ENCODE measurements around the gene NOS3. TPM values are rescaled to one million over a fixed set of nuclear protein-coding genes. Genes with fewer than 3 reads are reported as not detected.

Gene NOS3
- total and polyA plus RNA-seq, 2 of the 13 experiments (the other 11 are each of a cell fraction or from before 2014, with no cell fraction given), result 3.7 to 7.5 TPM

- in situ Hi-C loops (cut with HindIII; ENCODE audit: extremely low pct_ligation_motif_present, low pct_unique_long_range_greater_than_20kb) (no loop called here), intact Hi-C loops (cut with micrococcal nuclease; ENCODE audit: unreplicated experiment) (no loop called here)
- no peak overlapping the region for H3K9ac ChIP-seq (ENCODE audit: insufficient read depth, low read depth, low read length)
- H3K9me3 ChIP-seq (ENCODE audit: low read length), result no peaks in the 10 kb centered on the region
- WGBS (ENCODE audit: low lambda C conversion rate), result 11% methylated on average over 9 of the region's 62 CpGs
- peaks cover 37% of the 10 kb centered on the region for H3K4me1 ChIP-seq (ENCODE audit: insufficient read depth, low read length)
- H3K79me2 ChIP-seq (ENCODE audit: insufficient read depth, low read length), result no peaks in the 10 kb centered on the region
- peaks cover 5% of the 10 kb centered on the region; the same call in 1 of the 2 replicates for H4K20me1 ChIP-seq (ENCODE audit: insufficient read depth, low read length)
- BruUV-seq (replicated peaks), result no TSS peak
- FAIRE-seq (no peak), DNase-seq (ENCODE audit: low spot score) (no peak), ATAC-seq (no peak)
- no peaks in the 10 kb centered on the region for H3K36me3 ChIP-seq (replicated peaks in 1 of 2; ENCODE audit: control insufficient read depth in 1 of 2, insufficient read depth in 2 of 2, low read length in 2 of 2)
- no peak overlapping the region for H3K27ac ChIP-seq (ENCODE audit: extremely low read length, insufficient read depth, low read length)
- H3K4me2 ChIP-seq (ENCODE audit: low read depth, low read length), result peak overlapping the region; percentile 39; the same call in 1 of the 2 replicates
- H2AFZ ChIP-seq (ENCODE audit: low read length), result no peak overlapping the region
- ChIA-PET CTCF (ENCODE audit: low intra/inter-chr PET ratio, low total read pairs) (no interaction called here), POLR2A (no interaction called here)
- TF ChIP-seq MED1 (CRISPR knock-in tag; IDR thresholded peaks at IDR 0.05), result no peak
- TF ChIP-seq NONO (IDR thresholded peaks at IDR 0.05), result no peak
- no peak for TF ChIP-seq NONO (CRISPR knock-in tag; conservative IDR thresholded peaks at IDR 0.05)
- TF ChIP-seq SALL1 (CRISPR knock-in tag; IDR thresholded peaks at IDR 0.05), result no peak
- no peak for TF ChIP-seq REPIN1 (CRISPR knock-in tag; IDR thresholded peaks at IDR 0.05; ENCODE audit: borderline replicate concordance, low read depth)
- no peak for TF ChIP-seq ZNF274 (CRISPR knock-in tag; IDR thresholded peaks at IDR 0.05)
- no peak for TF ChIP-seq RFXAP (CRISPR knock-in tag; IDR thresholded peaks at IDR 0.05; ENCODE audit: borderline replicate concordance)
- TF ChIP-seq IRF9 (CRISPR knock-in tag; IDR thresholded peaks at IDR 0.05; ENCODE audit: borderline replicate concordance), result no peak
- TF ChIP-seq ZFYVE20 (CRISPR knock-in tag; IDR thresholded peaks at IDR 0.05; ENCODE audit: borderline replicate concordance, low read depth), result no peak
- peak overlapping the region in 1 of 3 experiments; percentile 66; a peak in 2 of 6 replicates for H3K4me3 ChIP-seq (replicated peaks in 1 of 3; ENCODE audit: insufficient read depth in 1 of 3, low read depth in 2 of 3, low read length in 3 of 3)
- H3K27me3 ChIP-seq (ENCODE audit: control insufficient read depth in 1 of 2, insufficient read depth in 2 of 2, low read length in 2 of 2), result peaks cover 14 to 66% of the 10 kb centered on the region in 2 experiments
Measured at GRCh38 chr7:150977382-150978125, 13.3 kb upstream of the NOS3 start.
